CD1c-positive myeloid dendritic cell (primary cell): Measurements from ENCODE around the gene RETREG2.

Experiments used
- DNase-seq: peaks from one replicate; pipeline ENCODE4 v3.0.0-alpha.2; 2016; ENCODE audit errors: extremely low spot score

The RETREG2 gene

DNA sequence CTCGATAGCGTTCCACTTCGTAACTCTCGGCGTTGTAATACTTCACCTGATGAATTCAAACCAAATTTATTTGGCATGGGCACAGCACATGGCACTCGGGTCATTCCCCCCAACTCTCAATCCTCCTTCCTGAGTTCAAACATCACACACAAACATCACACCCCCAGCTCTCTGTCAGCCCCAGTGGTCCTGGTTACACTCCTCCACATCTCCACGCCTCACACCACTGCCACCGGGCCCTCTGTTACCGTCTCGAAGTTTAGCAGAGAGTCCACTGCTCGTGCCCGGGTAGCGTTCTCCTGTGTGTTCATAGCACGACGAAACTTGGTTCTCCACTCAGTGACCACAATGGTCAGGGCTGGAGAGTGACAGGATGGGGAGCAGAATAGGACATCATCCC lies 36.1 kb downstream of the RETREG2 start:
- DNase-seq: no peak

DNA sequence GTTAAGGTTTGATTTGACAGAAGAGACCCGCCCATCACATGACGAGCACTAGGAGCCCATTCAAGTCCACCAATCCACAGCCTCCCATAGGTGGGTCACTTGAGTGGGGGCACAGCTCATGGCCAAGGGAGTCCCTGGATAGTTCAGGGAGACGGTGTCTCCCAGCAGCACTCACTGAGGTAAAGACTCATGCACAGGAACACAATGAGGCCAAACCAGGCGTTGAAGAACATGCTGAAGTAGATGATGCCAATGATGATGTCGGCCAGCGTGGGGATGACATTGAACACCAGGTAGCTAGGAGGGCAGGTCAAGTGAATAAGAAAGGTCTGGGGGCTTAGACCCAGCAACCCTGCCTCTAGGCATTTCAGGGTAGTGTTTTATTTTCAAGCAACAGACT lies 36.7 kb downstream of the RETREG2 start:
- DNase-seq: no peak

DNA sequence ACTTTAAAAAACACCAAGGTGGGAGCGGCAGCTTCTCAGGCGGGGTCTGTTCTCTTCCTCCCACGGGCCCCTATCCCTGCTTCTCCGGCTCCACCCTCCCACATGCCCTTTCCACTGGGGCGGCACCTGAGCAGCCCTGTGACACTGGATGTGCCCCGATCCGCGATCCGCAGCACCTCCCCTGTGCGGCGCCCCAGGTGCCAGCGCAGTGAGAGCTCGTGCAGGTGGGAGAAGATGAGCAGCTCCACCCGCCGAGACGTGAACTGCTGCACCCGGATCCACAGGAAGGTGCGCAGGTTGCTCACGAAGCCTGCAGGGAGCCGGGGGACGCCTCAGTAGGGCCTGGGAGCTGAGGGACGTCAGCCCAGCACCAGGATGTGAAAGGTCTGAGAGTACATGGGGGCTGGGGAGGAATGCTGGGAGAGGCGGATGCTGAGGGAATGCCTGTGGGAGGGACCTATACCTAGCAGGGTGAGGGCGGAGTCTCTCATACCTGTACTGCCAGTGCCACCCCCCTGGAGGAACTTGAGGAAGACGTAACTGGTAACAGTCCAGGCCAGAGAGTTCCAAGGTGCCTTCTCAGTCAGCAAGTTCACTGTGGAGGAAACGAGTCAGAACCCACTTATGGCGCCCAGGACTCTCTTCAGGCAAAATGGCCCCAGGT lies 37.9 kb downstream of the RETREG2 start:
- no peak for DNase-seq

DNA sequence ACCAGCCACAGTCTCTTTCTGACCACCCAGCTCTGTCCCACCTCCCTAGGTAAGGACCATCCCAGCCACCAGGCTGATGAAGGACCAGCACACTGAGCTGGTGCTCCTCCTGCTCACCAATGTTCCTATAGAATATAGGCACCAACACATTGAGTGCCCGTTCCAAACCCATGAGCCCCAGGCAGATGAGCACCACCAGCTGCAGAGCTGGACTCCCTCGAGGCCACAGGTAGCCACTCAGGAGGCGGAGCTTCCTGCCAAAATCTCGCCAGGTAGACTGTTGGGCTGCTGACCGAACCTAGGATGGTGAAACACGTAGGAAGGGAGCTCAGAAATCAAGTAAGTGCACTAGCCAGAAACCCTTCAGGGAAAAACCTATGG lies 38.5 kb downstream of the RETREG2 start:
- no peak for DNase-seq

DNA sequence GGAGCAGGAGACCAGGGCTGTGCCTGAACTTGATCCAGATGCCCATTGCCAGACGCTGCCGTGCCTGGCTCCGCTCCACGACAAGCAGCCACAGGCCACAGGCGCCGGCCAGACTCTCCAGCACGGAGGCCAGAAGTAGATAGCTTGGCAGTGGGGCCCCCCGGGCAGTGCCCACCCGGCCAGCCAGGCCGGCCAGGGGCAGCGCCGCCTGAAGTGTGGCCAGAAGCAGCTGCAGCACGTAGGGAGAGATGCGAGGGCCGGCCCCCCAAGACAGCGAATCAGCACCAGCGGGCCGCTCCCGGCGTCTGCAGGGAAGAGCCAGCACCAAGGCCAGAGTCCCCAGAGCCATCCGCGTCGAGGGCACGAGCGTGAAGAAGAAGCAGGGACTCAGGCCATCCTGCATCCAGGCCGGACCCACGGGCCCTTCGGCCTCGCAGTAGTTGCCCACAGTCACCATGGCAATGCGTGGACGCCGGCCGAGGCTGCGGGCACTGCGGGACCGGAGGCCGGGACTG lies 40.2 kb downstream of the RETREG2 start:
- DNase-seq: peak; percentile 56

DNA sequence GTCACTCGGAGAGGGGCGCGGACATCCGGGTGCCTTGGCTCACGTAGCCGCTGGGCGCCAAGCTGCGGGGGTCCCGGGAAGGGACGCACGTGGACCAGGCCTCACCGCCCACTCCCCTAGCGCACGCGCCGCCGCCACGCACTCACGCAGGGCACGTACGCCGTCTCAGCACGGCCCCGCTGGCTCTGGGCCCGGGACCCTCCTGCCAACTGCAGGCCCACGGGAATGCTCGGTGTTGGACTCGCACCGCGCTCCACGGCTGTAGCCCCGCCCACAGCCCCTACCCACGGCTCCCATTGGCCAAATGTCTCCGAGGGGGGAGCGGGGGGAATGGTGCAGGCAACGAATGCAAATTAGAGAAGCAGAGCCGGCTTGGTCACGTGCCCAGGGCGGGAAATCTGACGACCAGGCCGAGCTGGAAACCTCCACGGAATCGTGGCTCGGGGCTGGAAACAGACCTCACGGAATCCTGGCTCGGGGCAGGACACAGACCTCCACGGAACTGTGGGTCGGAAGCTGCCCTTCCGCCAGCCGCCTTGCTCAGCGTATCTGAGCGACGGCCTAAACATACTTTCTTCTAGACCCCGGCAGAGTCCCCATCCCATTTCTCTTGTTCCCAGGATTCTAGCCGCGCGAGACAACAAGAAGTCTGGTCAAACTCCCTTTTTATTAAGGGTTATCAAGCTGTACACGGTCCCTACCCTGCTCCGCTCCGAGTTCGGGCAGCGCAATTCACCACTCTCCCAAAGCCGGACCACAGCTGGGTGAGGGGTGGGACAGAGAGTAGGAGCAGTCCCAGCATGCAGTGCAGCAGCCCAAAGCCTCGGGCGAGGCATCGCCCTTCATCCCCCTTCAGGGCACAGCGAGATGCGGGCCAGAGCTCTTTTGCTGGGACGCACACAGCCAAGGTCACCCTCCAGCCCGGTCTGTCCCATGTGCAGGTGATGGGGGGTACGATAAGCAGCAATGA lies 40.9 kb downstream of the RETREG2 start, which contains the start of gene ABCB6:
Gene ABCB6 (minus strand): TSS at position 227 of the 970 bp plus-strand sequence. CDS start 285 bp downstream, outside the sequence.
- DNase-seq: peak; percentile 86

DNA sequence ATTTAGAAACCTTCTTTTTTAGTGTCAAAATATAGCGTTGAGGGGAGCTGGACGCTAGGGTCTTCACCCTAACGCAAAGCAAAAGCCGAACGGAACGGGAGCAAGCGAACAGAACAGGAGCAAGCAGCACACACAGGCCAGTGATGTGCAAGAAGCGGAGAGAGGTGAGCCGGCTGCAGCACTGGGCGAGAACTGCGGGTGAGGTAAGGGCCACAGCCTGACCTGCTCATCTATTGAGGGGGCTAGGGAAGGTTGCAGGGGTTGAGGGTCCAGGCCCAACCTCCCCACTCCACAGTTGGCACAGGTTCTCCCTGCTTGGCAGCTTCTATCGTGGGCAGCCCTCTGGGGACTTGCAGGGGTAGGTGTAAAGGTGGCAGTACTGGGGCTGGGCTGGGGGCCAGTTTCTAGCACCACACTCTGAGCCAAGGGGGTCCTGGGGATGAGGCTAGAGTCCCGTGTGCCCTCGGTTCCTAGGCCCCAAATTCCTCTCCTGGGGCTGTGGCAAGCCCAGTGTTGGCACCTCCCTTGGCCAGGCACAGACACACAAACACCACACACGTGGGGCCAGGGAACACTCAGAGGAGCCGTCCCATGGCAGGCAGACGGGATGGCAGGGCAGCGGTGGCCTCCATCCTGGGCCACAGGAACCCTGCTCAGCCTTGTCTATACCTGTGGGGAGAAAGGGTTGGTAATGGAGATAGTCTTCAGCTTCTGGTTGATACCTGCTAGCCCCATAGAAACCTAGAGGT lies 41.9 kb downstream of the RETREG2 start:
- no peak for DNase-seq

DNA sequence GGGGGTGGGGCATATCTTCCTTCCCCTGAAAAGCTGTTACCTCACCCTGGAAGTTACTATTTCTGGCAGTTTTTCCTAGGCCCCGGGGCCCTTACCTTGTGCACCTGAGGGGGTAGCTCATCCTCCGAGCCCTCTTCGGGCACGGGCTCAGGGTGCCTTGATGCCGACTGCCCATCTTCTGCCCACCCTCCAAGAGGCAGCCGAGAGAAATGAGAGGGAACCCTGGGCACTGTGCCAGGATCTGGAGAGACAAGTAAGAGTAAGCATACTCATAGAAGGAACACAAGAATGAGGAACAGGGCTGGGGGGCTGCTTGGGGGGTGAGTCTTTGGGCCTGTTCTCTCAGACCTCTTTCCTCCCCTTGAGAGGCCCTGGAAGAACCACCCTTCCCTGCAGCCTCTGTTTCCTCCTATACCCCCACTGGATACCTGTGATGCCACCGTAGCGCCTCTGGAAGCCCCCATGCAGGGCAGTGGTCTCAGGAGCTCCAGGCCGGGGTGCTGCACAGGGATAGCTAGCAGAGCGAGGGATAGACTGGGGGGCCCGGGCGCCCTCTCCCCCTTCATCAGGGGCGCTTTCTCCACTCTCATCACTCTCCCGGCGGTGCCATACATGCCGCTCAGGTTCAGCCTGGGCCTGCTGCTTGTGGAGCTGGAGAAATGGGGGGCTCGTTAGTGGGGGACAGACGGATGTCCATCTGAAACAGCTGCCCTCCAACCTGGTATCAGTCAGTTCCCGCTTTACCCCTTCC lies 42.8 kb downstream of the RETREG2 start:
- DNase-seq: no peak

DNA sequence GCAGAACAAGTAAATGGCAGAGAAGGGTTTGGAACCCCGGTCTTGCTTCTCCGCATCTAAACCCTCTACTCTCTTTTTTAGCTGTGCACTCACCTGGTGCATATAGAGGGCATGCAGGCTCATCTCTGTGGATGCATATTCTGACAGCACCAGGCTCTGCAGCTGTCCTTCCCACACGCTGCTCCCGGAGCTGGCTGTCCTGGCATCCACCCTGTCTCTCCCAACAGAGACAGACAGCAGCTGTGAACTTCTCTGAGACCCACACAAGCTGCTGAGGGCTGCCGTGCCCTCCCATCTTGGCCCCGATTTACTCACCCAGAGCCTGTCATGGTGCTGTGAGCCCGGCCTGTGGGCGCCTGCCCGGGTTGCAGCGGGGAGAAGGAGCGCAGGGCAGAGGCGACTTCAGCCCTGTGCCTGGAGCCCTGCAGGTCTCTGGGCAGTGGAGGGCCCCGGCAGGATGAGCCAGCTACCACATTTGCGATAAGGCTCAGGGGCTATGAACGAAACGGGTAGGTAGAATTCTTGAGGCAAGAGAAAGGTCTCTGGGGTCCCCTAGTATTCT lies 44.0 kb downstream of the RETREG2 start:
- DNase-seq: no peak

DNA sequence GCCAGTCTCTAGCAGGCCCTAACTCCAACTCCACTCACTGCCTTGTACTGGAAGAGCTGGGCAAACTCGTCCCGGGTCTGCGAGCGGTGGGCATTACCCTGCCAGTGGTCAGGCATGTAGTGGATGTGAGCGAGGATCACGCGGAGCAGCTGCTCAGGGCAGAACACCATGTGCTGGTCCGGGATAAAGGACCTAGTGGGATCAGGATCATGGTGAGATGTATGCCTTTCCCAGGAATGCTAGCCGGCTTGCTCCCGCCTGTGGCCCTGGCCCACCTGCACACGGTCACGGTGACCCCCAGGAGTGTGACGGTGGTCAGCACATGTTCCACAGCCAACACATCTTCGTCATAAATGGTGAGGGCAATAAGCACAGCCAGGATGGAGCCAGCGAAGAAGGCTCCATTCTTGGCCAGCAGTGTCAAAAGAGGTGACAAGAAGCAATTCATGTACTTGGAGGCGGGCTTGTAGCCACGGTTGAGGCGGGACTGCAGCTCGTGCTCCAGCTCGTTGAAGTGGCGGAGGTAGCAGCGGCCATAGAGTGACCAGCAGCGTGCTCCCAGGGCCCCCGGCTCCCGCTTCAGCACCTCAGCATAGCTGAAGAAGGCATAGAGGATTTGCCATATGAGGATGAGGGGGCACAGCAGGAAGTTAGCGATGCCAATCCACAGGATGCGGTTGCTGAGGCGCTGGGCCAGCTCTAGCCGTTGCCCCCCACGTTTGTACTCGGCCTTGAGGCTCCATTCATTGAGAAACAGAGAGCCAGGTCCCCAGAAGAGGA lies 45.9 kb downstream of the RETREG2 start:
- DNase-seq: no peak

DNA sequence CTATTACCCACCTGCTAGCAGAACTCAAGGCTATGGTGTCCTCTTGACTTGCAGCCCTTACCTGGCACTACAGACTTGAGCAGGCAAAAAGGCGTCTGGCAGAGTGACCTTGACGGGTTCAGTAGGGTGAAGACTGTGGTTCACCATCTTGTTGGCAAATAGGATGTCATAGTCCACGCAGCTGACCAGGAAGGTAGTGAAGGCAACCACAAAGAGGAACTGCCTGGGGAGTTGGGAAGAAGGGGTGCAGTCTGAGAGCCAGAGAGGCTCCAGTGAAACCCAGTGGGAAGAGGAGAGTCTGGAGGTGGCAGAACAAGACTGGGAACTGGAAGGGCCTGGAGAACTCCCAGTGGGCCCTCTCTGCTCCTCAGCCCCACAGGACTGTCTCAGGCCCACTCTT lies 47.3 kb downstream of the RETREG2 start:
- peak; percentile 67 for DNase-seq

DNA sequence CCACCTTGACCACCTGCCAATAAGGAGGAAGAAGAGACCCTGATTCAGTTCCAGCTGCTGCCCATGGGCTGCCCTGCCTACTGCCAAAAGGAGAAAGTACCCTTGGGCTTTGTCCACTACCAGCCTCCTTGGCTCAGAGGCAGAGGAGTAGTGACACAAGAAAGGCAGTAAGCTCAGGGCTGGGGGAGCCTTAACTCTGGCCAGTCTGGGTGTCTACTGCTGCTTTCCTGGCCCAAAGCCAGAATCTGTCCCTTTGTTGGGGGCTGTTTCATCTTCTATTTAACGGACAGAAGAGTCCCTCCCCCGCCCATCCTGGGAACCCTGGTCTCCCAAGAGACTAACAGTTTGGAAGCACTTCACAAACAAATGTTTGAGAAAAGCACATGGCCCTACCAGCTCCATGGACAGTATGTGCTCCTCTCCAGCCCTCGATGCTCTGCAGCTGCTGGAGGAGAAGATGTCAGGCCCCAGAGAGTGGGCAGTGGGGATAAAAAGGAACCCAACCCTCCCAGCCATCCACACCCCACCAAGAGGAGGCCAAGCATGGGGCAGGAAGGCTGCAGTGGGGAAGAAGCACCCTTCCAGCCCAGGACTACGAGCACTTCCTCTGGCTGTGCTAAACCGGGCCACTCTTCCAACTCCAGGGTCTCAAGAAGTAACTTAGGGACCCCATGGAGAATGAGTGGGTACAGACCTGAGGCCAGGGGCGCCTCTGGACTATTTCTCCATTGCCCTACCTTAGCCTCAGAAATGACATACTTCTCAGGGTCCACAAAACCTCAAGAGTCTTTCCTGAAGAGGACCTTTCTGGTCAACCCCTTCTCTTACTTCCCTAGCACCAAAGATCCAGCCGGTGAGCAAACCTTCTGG lies 50.2 kb downstream of the RETREG2 start:
- DNase-seq: peak; percentile 17

DNA sequence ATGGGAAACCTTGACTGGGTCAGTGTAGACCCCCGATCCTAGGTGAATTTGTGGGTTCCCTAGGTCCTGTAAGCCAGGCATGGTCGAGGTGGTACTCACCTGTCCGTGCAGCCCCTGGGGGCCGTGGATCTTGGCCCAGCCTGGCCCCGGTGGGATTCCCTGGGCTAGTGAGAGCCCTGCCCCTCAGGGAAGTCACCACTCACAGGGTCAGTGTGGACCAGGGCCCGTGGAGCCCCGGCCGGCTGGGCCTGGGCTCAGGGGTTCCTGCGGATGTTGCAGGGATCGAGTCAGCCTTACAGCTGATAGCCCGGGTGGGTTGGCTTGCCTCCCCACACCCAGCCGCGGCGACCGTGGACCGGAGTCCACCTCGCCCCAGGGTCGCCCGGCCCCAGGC lies 50.8 kb downstream of the RETREG2 start:
- no peak for DNase-seq

DNA sequence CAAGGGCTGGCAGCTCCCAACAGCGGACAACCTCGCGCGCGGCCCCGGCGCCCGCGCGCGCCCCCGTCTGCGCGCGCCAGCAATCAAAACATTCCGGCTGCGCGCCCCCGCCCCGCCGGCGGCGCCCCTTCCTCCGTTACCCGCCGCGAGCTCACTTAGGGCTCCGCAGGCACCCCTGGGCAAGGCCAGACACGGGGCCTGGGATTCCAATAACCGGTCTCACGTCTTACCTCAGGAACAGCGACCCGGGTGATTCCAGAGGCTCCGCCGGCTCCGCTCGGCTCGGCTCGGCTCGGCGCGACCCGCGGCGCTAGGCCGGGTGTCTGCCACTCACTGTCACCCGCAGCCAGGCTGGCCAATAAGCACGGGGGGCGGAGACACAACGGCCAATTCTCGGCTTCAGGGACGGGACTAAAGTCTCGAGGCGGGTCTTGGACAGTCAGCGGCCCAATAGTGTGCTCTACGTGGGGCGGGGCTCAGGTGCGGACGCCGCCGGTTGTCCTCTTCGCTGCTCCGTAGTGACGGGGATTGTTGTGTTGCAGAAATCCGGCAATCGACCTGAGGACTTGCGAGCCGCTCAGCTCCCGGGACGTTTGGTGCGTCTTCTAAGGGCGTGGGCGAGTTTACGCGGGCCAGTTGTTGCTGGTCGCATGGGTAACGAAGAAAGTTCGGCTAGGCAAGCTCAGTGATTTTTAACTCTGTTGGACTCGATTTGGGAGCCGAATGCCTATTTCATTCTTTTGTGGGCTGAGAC lies 51.4 kb downstream of the RETREG2 start, which contains the start of the genes ANKZF1 and ATG9A:
Gene ANKZF1 (plus strand): TSS at position 502 of the 754 bp plus-strand sequence. CDS start 452 bp downstream, outside the sequence.
Gene ATG9A (minus strand): TSS at position 332 of the 754 bp plus-strand sequence. CDS start 1,612 bp downstream, outside the sequence.
- peak; percentile 99 for DNase-seq

DNA sequence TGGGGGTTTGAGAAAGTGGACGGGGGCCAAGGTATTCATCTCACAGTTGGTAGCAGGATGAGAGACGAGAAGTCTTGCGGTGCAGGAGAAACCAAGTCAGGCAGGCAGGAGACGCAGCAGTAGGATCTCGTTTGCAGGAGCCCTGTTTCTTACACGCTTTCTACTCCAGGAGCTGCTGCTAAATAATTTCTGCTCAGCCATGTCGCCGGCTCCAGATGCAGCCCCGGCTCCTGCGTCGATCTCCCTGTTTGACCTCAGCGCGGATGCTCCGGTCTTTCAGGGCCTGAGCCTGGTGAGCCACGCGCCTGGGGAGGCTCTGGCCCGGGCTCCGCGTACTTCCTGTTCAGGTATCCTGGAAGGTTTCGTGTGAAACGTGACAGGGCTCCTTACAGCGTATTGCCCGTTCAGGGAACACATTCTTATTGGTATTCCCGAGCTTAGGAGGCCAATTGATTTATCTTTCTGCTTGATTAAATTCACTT lies 52.0 kb downstream of the RETREG2 start:
- DNase-seq: peak; percentile 59

DNA sequence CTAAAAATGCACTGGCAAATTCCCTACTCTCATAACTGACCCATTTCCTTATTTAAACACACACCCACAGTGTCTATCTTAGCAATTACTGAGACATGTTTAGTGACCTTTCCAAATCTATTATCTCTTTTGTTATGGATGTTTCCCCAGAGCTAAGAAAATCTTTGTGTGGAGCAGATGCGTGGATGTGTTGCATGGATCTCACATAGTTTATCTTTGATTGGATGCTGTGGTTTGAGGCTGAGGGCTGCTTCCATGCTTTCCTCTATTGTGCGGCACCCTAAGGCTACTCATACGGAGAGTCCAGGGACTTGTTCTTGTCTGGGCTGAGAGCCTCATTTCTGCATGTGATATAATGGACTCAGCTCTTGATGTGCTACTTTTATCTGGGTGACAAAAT lies 56.3 kb downstream of the RETREG2 start:
- no peak for DNase-seq
